ENCODE results near the gene MAPRE2. TPM values are rescaled to one million over a fixed set of nuclear protein-coding genes. Genes with fewer than 3 reads are reported as not detected.

MAPRE2 gene
- total RNA-seq, 4 donors from 2014 or later: 16.5 to 50.3 (median 21.2) TPM

GRCh38 chr18:35132021-35132902, 91.0 kb downstream of the MAPRE2 start:
- H3K4me1 ChIP-seq: no peaks in the 10 kb centered on the region
- H3K27ac ChIP-seq: no peak overlapping the region
- peaks cover 0 to 58% (median 0%) of the 10 kb centered on the region in 3 donors for H3K36me3 ChIP-seq
- DNase-seq: no peak
- no peaks in the 10 kb centered on the region for H3K27me3 ChIP-seq
- H3K4me3 ChIP-seq: no peak overlapping the region
- H3K9me3 ChIP-seq: no peaks in the 10 kb centered on the region
- no peak for TF ChIP-seq POLR2A (IDR thresholded peaks at IDR 0.05)
- TF ChIP-seq, protein P1, sequence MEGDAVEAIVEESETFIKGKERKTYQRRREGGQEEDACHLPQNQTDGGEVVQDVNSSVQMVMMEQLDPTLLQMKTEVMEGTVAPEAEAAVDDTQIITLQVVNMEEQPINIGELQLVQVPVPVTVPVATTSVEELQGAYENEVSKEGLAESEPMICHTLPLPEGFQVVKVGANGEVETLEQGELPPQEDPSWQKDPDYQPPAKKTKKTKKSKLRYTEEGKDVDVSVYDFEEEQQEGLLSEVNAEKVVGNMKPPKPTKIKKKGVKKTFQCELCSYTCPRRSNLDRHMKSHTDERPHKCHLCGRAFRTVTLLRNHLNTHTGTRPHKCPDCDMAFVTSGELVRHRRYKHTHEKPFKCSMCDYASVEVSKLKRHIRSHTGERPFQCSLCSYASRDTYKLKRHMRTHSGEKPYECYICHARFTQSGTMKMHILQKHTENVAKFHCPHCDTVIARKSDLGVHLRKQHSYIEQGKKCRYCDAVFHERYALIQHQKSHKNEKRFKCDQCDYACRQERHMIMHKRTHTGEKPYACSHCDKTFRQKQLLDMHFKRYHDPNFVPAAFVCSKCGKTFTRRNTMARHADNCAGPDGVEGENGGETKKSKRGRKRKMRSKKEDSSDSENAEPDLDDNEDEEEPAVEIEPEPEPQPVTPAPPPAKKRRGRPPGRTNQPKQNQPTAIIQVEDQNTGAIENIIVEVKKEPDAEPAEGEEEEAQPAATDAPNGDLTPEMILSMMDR (IDR thresholded peaks at IDR 0.05): no peak

- Histone ChIP-seq H3K9me3 (no peaks in the 10 kb centered on the region), H3K4me1 (no peaks in the 10 kb centered on the region), H3K36me3 (peaks cover 0 to 45% (median 0%) of the 10 kb centered on the region in 3 donors), H3K27ac (no peak overlapping the region), H3K4me3 (no peak overlapping the region), H3K27me3 (no peaks in the 10 kb centered on the region)
- TF ChIP-seq, protein P1 (IDR thresholded peaks at IDR 0.05): no peak
- TF ChIP-seq POLR2A (IDR thresholded peaks at IDR 0.05): no peak
- no peak for DNase-seq
These were observed 93.0 kb downstream of the MAPRE2 start for GRCh38 chr18:35134190-35134730.

DNA sequence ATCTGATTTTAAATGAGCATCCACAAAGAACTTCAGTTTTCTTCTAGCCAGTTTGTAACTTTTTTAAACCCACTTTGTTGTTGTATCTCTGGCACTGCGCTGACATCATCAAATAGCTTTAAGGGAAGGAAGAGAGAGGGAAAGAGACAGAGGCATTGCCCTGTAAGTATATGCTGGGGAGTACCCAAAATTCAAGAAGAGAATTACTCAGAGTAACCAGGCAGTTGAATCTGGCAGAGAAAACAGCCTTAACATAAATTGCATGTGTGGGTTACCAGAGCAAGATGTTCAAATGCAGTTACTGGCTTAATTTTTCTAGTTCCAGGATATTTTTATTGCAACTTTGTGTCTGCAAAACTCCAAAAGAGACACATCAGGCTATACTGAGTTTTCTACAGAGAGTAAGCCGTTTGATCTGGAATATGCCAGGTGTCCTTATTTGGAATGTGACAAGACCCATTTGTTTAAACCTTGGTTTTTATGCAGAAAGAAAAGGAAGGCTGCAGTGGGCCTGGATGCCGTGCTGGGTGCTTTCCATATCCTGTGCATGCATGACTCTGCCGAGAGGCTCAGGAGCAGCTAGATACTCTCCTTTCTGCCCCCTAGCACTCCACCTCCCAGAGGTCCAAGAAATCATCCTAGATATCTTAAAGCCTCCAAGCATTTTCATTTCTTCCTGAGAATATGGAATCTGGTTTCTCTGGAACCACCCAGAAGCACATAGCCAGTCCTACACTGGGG, 93.7 kb downstream of the MAPRE2 start:
- no peaks in the 10 kb centered on the region for H3K9me3 ChIP-seq
- no peak overlapping the region for H3K4me3 ChIP-seq
- DNase-seq: no peak
- no peak overlapping the region for H3K27ac ChIP-seq
- no peaks in the 10 kb centered on the region for H3K27me3 ChIP-seq
- TF ChIP-seq, protein P1 (IDR thresholded peaks at IDR 0.05): no peak
- no peak for TF ChIP-seq POLR2A (IDR thresholded peaks at IDR 0.05)
- peaks cover 0 to 39% (median 0%) of the 10 kb centered on the region in 3 donors for H3K36me3 ChIP-seq
- H3K4me1 ChIP-seq: no peaks in the 10 kb centered on the region

DNA sequence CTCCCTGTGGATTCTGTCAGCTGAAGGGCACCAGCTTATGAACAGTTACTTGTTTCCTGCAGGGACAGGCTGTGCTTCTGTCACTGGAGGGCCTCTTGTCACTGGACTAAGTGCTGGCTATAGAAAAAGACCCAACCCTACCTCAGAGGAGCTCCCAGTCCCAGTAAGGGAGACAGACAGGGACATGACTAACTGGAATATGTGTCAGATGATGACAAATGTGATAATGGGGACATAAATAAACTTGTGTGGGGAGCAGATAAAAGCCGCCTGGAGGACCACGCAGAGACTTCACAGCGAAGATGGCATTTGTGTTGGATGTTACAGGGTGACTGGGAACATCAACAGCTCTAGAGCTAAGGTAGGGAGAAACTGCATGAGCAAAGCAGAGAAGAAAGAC, 95.0 kb downstream of the MAPRE2 start:
- peaks cover 0 to 39% (median 0%) of the 10 kb centered on the region in 3 donors for H3K36me3 ChIP-seq
- TF ChIP-seq, protein P1 (IDR thresholded peaks at IDR 0.05): no peak
- TF ChIP-seq POLR2A (IDR thresholded peaks at IDR 0.05): no peak

GRCh38 chr18:35136885-35137284, 95.7 kb downstream of the MAPRE2 start:
- Histone ChIP-seq H3K27ac (no peak overlapping the region), H3K9me3 (no peaks in the 10 kb centered on the region), H3K36me3 (peaks cover 0 to 39% (median 0%) of the 10 kb centered on the region in 3 donors), H3K4me3 (no peak overlapping the region), H3K27me3 (no peaks in the 10 kb centered on the region), H3K4me1 (no peaks in the 10 kb centered on the region)
- TF ChIP-seq, protein P1 (IDR thresholded peaks at IDR 0.05): no peak
- TF ChIP-seq POLR2A (IDR thresholded peaks at IDR 0.05): no peak
- no peak for DNase-seq

More for the DNA sequence above, 95.0 kb downstream of the MAPRE2 start:
- Histone ChIP-seq H3K4me1 (no peaks in the 10 kb centered on the region), H3K27ac (no peak overlapping the region), H3K9me3 (no peaks in the 10 kb centered on the region), H3K4me3 (no peak overlapping the region), H3K27me3 (no peaks in the 10 kb centered on the region)
- DNase-seq: no peak
